Measurements from ENCODE around the gene PTPN5.

DNA sequence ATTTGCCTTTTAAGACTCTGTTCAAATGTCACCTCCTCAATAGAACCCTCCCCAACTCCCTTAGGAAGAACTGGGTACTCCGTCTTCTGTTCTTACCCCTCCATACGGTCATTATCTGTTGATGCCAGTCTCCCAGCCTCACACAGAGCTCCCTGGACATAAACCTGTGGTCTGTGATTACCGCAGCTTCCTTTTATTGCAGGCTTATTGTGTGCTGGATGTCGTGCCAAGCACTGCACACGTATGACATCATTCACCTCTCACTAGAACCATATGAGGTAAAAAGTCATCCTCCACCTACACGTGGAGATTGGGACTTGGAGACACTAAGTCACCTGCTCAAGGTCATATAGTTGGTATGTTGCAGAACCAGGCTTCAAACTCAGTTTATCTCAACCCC lies 15.3 kb downstream of the PTPN5 start:
- TF ChIP-seq, protein P1, sequence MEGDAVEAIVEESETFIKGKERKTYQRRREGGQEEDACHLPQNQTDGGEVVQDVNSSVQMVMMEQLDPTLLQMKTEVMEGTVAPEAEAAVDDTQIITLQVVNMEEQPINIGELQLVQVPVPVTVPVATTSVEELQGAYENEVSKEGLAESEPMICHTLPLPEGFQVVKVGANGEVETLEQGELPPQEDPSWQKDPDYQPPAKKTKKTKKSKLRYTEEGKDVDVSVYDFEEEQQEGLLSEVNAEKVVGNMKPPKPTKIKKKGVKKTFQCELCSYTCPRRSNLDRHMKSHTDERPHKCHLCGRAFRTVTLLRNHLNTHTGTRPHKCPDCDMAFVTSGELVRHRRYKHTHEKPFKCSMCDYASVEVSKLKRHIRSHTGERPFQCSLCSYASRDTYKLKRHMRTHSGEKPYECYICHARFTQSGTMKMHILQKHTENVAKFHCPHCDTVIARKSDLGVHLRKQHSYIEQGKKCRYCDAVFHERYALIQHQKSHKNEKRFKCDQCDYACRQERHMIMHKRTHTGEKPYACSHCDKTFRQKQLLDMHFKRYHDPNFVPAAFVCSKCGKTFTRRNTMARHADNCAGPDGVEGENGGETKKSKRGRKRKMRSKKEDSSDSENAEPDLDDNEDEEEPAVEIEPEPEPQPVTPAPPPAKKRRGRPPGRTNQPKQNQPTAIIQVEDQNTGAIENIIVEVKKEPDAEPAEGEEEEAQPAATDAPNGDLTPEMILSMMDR (IDR thresholded peaks at IDR 0.05; ENCODE audit: low read length) = no peak
- TF ChIP-seq EZH2 (optimal IDR thresholded peaks at IDR 0.05; ENCODE audit: low read depth, low read length) (no peak), EZH2phosphoT487 (IDR thresholded peaks at IDR 0.05; ENCODE audit: low read length) (no peak)
